ENCODE results near the gene PCDHA3. TPM values are rescaled to one million over a fixed set of nuclear protein-coding genes. Genes with fewer than 3 reads are reported as not detected.
"Not testable (repeated sequence)": the region's sequence is repeated elsewhere in the genome, so short reads cannot be mapped to it uniquely, and the experiment has no call there.

PCDHA3 gene
- total RNA-seq, 1 experiment from 2014 or later = not detected

GRCh38 chr5:140848139-140849102, 47.6 kb downstream of the PCDHA3 start, which contains the start of gene PCDHA9:
Gene PCDHA9, plus strand, starts transcription at chr5:140848382. Its CDS starts 114 bp downstream, at chr5:140848496.
- DNase-seq (ENCODE audit: low spot score); in situ Hi-C loops (cut with HindIII; ENCODE audit: low sequenced_read_pairs): not testable (repeated sequence)

DNA sequence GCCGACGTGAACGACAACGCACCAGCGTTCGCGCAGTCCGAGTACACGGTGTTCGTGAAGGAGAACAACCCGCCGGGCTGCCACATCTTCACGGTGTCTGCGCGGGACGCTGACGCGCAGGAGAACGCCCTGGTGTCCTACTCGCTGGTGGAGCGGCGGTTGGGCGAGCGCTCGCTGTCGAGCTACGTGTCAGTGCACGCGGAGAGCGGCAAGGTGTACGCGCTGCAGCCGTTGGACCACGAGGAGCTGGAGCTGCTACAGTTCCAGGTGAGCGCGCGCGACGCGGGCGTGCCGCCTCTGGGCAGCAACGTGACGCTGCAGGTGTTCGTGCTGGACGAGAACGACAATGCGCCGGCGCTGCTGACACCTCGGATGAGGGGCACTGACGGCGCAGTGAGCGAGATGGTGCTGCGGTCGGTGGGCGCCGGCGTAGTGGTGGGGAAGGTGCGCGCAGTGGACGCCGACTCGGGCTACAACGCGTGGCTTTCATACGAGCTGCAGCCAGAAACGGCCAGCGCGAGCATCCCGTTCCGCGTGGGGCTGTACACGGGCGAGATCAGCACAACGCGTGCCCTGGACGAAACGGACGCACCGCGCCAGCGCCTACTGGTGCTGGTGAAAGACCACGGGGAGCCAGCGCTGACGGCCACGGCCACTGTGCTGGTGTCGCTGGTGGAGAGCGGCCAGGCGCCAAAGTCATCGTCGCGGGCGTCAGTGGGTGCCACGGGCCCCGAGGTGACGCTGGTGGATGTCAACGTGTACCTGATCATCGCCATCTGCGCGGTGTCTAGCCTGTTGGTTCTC, 49.2 kb downstream of the PCDHA3 start:
- in situ Hi-C loops (cut with HindIII; ENCODE audit: low sequenced_read_pairs); DNase-seq (ENCODE audit: low spot score): not testable (repeated sequence)

Other genes starting within 250 kb of the PCDHA3 start
- 50.9 and 53.8 TPM in 2 replicates for gene SRA1, start 243.6 kb upstream of the PCDHA3 start, total RNA-seq (2014; rRNA removed; shearing (Covaris generic))
- 11.6 and 27.4 TPM in 2 replicates for gene APBB3, start 236.5 kb upstream of the PCDHA3 start, total RNA-seq (2014; rRNA removed; shearing (Covaris generic))
- gene SLC35A4, start 236.2 kb upstream of the PCDHA3 start, total RNA-seq (2014; rRNA removed; shearing (Covaris generic)) = 24.4 and 44.6 TPM in 2 replicates
- not detected in 2 replicates for gene CD14, start 167.9 kb upstream of the PCDHA3 start, total RNA-seq (2014; rRNA removed; shearing (Covaris generic))
- gene TMCO6, start 161.6 kb upstream of the PCDHA3 start, total RNA-seq (2014; rRNA removed; shearing (Covaris generic)) = 11.0 and 35.3 TPM in 2 replicates
- 75.7 and 84.8 TPM in 2 replicates for gene NDUFA2, start 153.4 kb upstream of the PCDHA3 start, total RNA-seq (2014; rRNA removed; shearing (Covaris generic))
- gene IK, start 153.2 kb upstream of the PCDHA3 start, total RNA-seq (2014; rRNA removed; shearing (Covaris generic)) = 20.7 and 34.3 TPM in 2 replicates
- gene WDR55, start 136.2 kb upstream of the PCDHA3 start, total RNA-seq (2014; rRNA removed; shearing (Covaris generic)) = 19.3 and 27.2 TPM in 2 replicates
- gene DND1, start 127.5 kb upstream of the PCDHA3 start, total RNA-seq (2014; rRNA removed; shearing (Covaris generic)) = not detected in 2 replicates
- gene HARS1, start 109.7 kb upstream of the PCDHA3 start, total RNA-seq (2014; rRNA removed; shearing (Covaris generic)) = 76.3 and 80.6 TPM in 2 replicates
- gene HARS2, start 109.6 kb upstream of the PCDHA3 start, total RNA-seq (2014; rRNA removed; shearing (Covaris generic)) = 20.9 and 30.0 TPM in 2 replicates
- 34.1 and 43.1 TPM in 2 replicates for gene ZMAT2, start 100.6 kb upstream of the PCDHA3 start, total RNA-seq (2014; rRNA removed; shearing (Covaris generic))
- 0.03 TPM in 1 of 2 replicates, not detected in the other for gene PCDHA1, start 14.9 kb upstream of the PCDHA3 start, total RNA-seq (2014; rRNA removed; shearing (Covaris generic))
- not detected in 2 replicates for gene PCDHA2, start 6.2 kb upstream of the PCDHA3 start, total RNA-seq (2014; rRNA removed; shearing (Covaris generic))
- gene PCDHA4, start 6.0 kb downstream of the PCDHA3 start, total RNA-seq (2014; rRNA removed; shearing (Covaris generic)) = 4.2 and 5.4 TPM in 2 replicates
- gene PCDHA5, start 20.6 kb downstream of the PCDHA3 start, total RNA-seq (2014; rRNA removed; shearing (Covaris generic)) = under 0.01 and 0.31 TPM in 2 replicates
- gene PCDHA6, start 26.9 kb downstream of the PCDHA3 start, total RNA-seq (2014; rRNA removed; shearing (Covaris generic)) = not detected in 2 replicates
- 0.43 TPM in 1 of 2 replicates, not detected in the other for gene PCDHA7, start 33.2 kb downstream of the PCDHA3 start, total RNA-seq (2014; rRNA removed; shearing (Covaris generic))
- 0.03 TPM in 1 of 2 replicates, not detected in the other for gene PCDHA8, start 40.1 kb downstream of the PCDHA3 start, total RNA-seq (2014; rRNA removed; shearing (Covaris generic))
- gene PCDHA9, start 47.3 kb downstream of the PCDHA3 start, total RNA-seq (2014; rRNA removed; shearing (Covaris generic)) = not detected in 2 replicates
- under 0.01 and 0.06 TPM in 2 replicates for gene PCDHA10, start 54.8 kb downstream of the PCDHA3 start, total RNA-seq (2014; rRNA removed; shearing (Covaris generic))
- gene PCDHA11, start 67.9 kb downstream of the PCDHA3 start, total RNA-seq (2014; rRNA removed; shearing (Covaris generic)) = 6.6 and 7.1 TPM in 2 replicates
- 3.0 and 8.2 TPM in 2 replicates for gene PCDHA12, start 74.3 kb downstream of the PCDHA3 start, total RNA-seq (2014; rRNA removed; shearing (Covaris generic))
- gene PCDHA13, start 81.1 kb downstream of the PCDHA3 start, total RNA-seq (2014; rRNA removed; shearing (Covaris generic)) = 0.54 and 0.86 TPM in 2 replicates
- 6.5 and 9.5 TPM in 2 replicates for gene PCDHAC1, start 125.2 kb downstream of the PCDHA3 start, total RNA-seq (2014; rRNA removed; shearing (Covaris generic))
- 7.8 and 8.0 TPM in 2 replicates for gene PCDHAC2, start 165.4 kb downstream of the PCDHA3 start, total RNA-seq (2014; rRNA removed; shearing (Covaris generic))